Loucy (cell line): ENCODE data around the gene PRELID1.

Experiments
- H2AFZ ChIP-seq: fragments of 200-600 bp; sonication (generic); 2 replicates; pipeline ENCODE4 v1.6.0; 2016; ENCODE audit warnings: antibody characterized with exemption, mild to moderate bottlenecking, low read length, moderate library complexity
- H3F3A ChIP-seq: fragments of 200-600 bp; 2 replicates; pipeline ENCODE4 v1.6.0; 2016; ENCODE audit warnings: antibody characterized with exemption, low read depth, mild to moderate bottlenecking
- H3K27me3 ChIP-seq: fragments of 200-600 bp; sonication (generic); 2 replicates; pipeline ENCODE4 v1.6.1; 2014; ENCODE audit warnings: low read length, mild to moderate bottlenecking; ENCODE audit not compliant: insufficient read depth, poor library complexity, severe bottlenecking
- H3K36me3 ChIP-seq: fragments of 200-600 bp; sonication (generic); 2 replicates; pipeline ENCODE4 v1.6.1; 2016; ENCODE audit warnings: low read length; ENCODE audit not compliant: insufficient read depth
- H3K4me1 ChIP-seq: fragments of 200-600 bp; sonication (generic); 2 replicates; pipeline ENCODE4 v1.5.1; 2014; ENCODE audit warnings: low read length, mild to moderate bottlenecking; ENCODE audit not compliant: insufficient read depth, poor library complexity, severe bottlenecking
- H3K4me2 ChIP-seq: fragments of 200-600 bp; sonication (generic); 2 replicates; pipeline ENCODE4 v1.6.0; 2014; ENCODE audit warnings: antibody characterized with exemption, low read length, low read depth, mild to moderate bottlenecking; ENCODE audit not compliant: poor library complexity, severe bottlenecking
- H3K4me3 ChIP-seq: fragments of 200-600 bp; sonication (generic); 2 replicates; pipeline ENCODE4 v1.5.1; 2014; ENCODE audit warnings: low read length, mild to moderate bottlenecking, mixed read lengths; ENCODE audit not compliant: poor library complexity, severe bottlenecking
- H3K79me2 ChIP-seq: fragments of 200-600 bp; sonication (generic); 2 replicates; pipeline ENCODE4 v1.6.1; 2014; ENCODE audit warnings: low read length; ENCODE audit not compliant: insufficient read depth
- H3K9ac ChIP-seq: fragments of 200-600 bp; sonication (generic); 2 replicates; pipeline ENCODE4 v1.6.0; 2014; ENCODE audit warnings: mild to moderate bottlenecking, low read depth, low read length, moderate library complexity; ENCODE audit not compliant: poor library complexity, severe bottlenecking
- H3K9me2 ChIP-seq: fragments of 200-600 bp; sonication (generic); replicated peaks from 2 replicates; pipeline ENCODE4 v1.6.1; 2016; ENCODE audit warnings: low read depth, low read length, mixed read lengths
- H3K9me3 ChIP-seq: fragments of 200-600 bp; sonication (generic); 2 replicates; pipeline ENCODE4 v1.6.1; 2014; ENCODE audit warnings: mild to moderate bottlenecking, antibody characterized with exemption, low read length, low read depth; ENCODE audit not compliant: insufficient read depth
- H4K20me1 ChIP-seq: fragments of 200-600 bp; sonication (generic); 2 replicates; pipeline ENCODE4 v1.6.0; 2014; ENCODE audit warnings: antibody characterized with exemption, low read length, mild to moderate bottlenecking; ENCODE audit not compliant: insufficient read depth, poor library complexity, severe bottlenecking
- CTCF ChIP-seq: fragments of 200-600 bp; sonication (generic); conservative IDR thresholded peaks from 2 replicates; pipeline ENCODE4 v1.5.1; 2014; ENCODE audit warnings: mild to moderate bottlenecking, antibody characterized with exemption, low read length
- EZH2phosphoT487 ChIP-seq: fragments of 200-600 bp; IDR thresholded peaks from 2 replicates; pipeline ENCODE4 v1.6.1; 2018; ENCODE audit warnings: antibody characterized with exemption, mild to moderate bottlenecking, moderate library complexity, borderline replicate concordance

PRELID1 gene

GRCh38 chr5:177301503-177302165, 2.0 kb upstream of the PRELID1 start:
- peak overlapping the region; percentile 79 for H3K4me2 ChIP-seq
- TF ChIP-seq CTCF (no peak), EZH2phosphoT487 (no peak)
- peak overlapping the region; percentile 89 for H3K9ac ChIP-seq
- H3F3A ChIP-seq = no peaks in the 10 kb centered on the region
- H3K9me3 ChIP-seq = no peaks in the 10 kb centered on the region
- H3K4me1 ChIP-seq = peaks cover 29% of the 10 kb centered on the region
- H3K36me3 ChIP-seq = no peaks in the 10 kb centered on the region
- H4K20me1 ChIP-seq = peaks cover 6% of the 10 kb centered on the region
- peaks cover 46% of the 10 kb centered on the region for H3K79me2 ChIP-seq
- no peaks in the 10 kb centered on the region for H3K9me2 ChIP-seq
- no peaks in the 10 kb centered on the region for H3K27me3 ChIP-seq
- H3K4me3 ChIP-seq = peak overlapping the region; percentile 87
- no peak overlapping the region for H2AFZ ChIP-seq

- peak overlapping the region; percentile 89 for H3K9ac ChIP-seq
- no peaks in the 10 kb centered on the region for H3K27me3 ChIP-seq
- H3K9me3 ChIP-seq = no peaks in the 10 kb centered on the region
- H3K4me3 ChIP-seq = peak overlapping the region; percentile 87
- peak overlapping the region; percentile 79 for H3K4me2 ChIP-seq
- no peak for TF ChIP-seq CTCF
- TF ChIP-seq EZH2phosphoT487 = no peak
- no peaks in the 10 kb centered on the region for H3K9me2 ChIP-seq
- H3F3A ChIP-seq = no peaks in the 10 kb centered on the region
- peak overlapping the region; percentile 77; the same call in 1 of the 2 replicates for H2AFZ ChIP-seq
- H4K20me1 ChIP-seq = peaks cover 6% of the 10 kb centered on the region
- no peaks in the 10 kb centered on the region; the same call in 1 of the 2 replicates for H3K36me3 ChIP-seq
- peaks cover 46% of the 10 kb centered on the region for H3K79me2 ChIP-seq
- H3K4me1 ChIP-seq = peaks cover 23% of the 10 kb centered on the region
These were observed 1.1 kb upstream of the PRELID1 start for GRCh38 chr5:177302354-177303110.

GRCh38 chr5:177303925-177304391, 359 bp downstream of the PRELID1 start:
- H2AFZ ChIP-seq = no peak overlapping the region
- H3K36me3 ChIP-seq = no peaks in the 10 kb centered on the region; the same call in 1 of the 2 replicates

More at GRCh38 chr5:177303925-177304391, 359 bp downstream of the PRELID1 start:
- H3F3A ChIP-seq = no peaks in the 10 kb centered on the region
- H3K27me3 ChIP-seq = no peaks in the 10 kb centered on the region
- H3K9me2 ChIP-seq = no peaks in the 10 kb centered on the region
- peak overlapping the region; percentile 89 for H3K9ac ChIP-seq
- peaks cover 9% of the 10 kb centered on the region for H4K20me1 ChIP-seq
- H3K79me2 ChIP-seq = peaks cover 57% of the 10 kb centered on the region
- no peaks in the 10 kb centered on the region for H3K9me3 ChIP-seq
- H3K4me1 ChIP-seq = peaks cover 23% of the 10 kb centered on the region
- peak overlapping the region; percentile 87 for H3K4me3 ChIP-seq
- no peak for TF ChIP-seq CTCF
- TF ChIP-seq EZH2phosphoT487 = no peak
- peak overlapping the region; percentile 81 for H3K4me2 ChIP-seq
